ENCODE data around the gene ABCA13. TPM values are rescaled to one million over a fixed set of nuclear protein-coding genes. Genes with fewer than 3 reads are reported as not detected.

ABCA13 gene
- total RNA-seq, 1 donor from 2014 or later, result 0.44 TPM

- Mint-ChIP-seq H3K9me3 (ENCODE audit: unreplicated experiment) (no peaks in the 10 kb centered on the region), H3K27me3 (ENCODE audit: unreplicated experiment) (no peaks in the 10 kb centered on the region), H3K36me3 (ENCODE audit: low read depth, unreplicated experiment) (no peaks in the 10 kb centered on the region), H3K4me3 (ENCODE audit: unreplicated experiment) (no peak overlapping the region), H3K27ac (ENCODE audit: unreplicated experiment) (no peak overlapping the region), H3K4me1 (ENCODE audit: unreplicated experiment) (no peaks in the 10 kb centered on the region)
- TF ChIP-seq CTCF (IDR thresholded peaks at IDR 0.05; ENCODE audit: unreplicated experiment), result no peak
- no peak for DNase-seq (ENCODE audit: low spot score)
These were observed 121.7 kb downstream of the ABCA13 start for GRCh38 chr7:48292949-48293348.

GRCh38 chr7:48295296-48295971 is 124.2 kb downstream of the ABCA13 start:
- Mint-ChIP-seq H3K36me3 (ENCODE audit: low read depth, unreplicated experiment) (no peaks in the 10 kb centered on the region), H3K27ac (ENCODE audit: unreplicated experiment) (no peak overlapping the region), H3K4me1 (ENCODE audit: unreplicated experiment) (no peaks in the 10 kb centered on the region), H3K9me3 (ENCODE audit: unreplicated experiment) (no peaks in the 10 kb centered on the region), H3K27me3 (ENCODE audit: unreplicated experiment) (no peaks in the 10 kb centered on the region), H3K4me3 (ENCODE audit: unreplicated experiment) (no peak overlapping the region)
- no peak for TF ChIP-seq CTCF (IDR thresholded peaks at IDR 0.05; ENCODE audit: unreplicated experiment)
- no peak for DNase-seq (ENCODE audit: low spot score)

GRCh38 chr7:48296966-48297365 is 125.7 kb downstream of the ABCA13 start:
- no peaks in the 10 kb centered on the region for H3K9me3 Mint-ChIP-seq (ENCODE audit: unreplicated experiment)

DNA sequence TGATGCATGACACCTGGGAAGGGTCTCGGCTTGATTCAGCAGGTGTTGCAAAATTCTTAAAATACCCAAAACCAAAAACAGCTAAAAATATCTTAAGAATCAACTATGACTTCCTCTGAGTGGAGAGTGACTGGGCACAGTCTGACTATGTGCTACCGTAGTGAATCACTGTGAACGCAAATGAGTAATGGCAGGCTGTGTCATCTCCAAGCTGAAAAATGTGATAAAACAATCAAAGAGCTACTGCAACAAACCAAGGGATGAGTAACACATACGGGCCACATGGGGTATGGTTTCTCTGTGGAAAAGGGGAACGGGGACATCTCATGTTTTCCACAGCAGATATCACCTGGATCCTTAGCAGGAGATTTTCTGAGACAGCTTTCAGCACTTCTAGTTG is 127.5 kb downstream of the ABCA13 start:
- DNase-seq (ENCODE audit: low spot score), result no peak
- H3K27me3 Mint-ChIP-seq (ENCODE audit: unreplicated experiment), result no peaks in the 10 kb centered on the region
- no peak overlapping the region for H3K4me3 Mint-ChIP-seq (ENCODE audit: unreplicated experiment)
- H3K9me3 Mint-ChIP-seq (ENCODE audit: unreplicated experiment), result no peaks in the 10 kb centered on the region
- H3K36me3 Mint-ChIP-seq (ENCODE audit: low read depth, unreplicated experiment), result no peaks in the 10 kb centered on the region
- no peak for TF ChIP-seq CTCF (IDR thresholded peaks at IDR 0.05; ENCODE audit: unreplicated experiment)
- H3K27ac Mint-ChIP-seq (ENCODE audit: unreplicated experiment), result no peak overlapping the region
- no peaks in the 10 kb centered on the region for H3K4me1 Mint-ChIP-seq (ENCODE audit: unreplicated experiment)

More at GRCh38 chr7:48296966-48297365, 125.7 kb downstream of the ABCA13 start:
- H3K36me3 Mint-ChIP-seq (ENCODE audit: low read depth, unreplicated experiment), result no peaks in the 10 kb centered on the region
- no peak for DNase-seq (ENCODE audit: low spot score)
- no peaks in the 10 kb centered on the region for H3K27me3 Mint-ChIP-seq (ENCODE audit: unreplicated experiment)
- H3K4me3 Mint-ChIP-seq (ENCODE audit: unreplicated experiment), result no peak overlapping the region
- H3K27ac Mint-ChIP-seq (ENCODE audit: unreplicated experiment), result no peak overlapping the region
- TF ChIP-seq CTCF (IDR thresholded peaks at IDR 0.05; ENCODE audit: unreplicated experiment), result no peak
- no peaks in the 10 kb centered on the region for H3K4me1 Mint-ChIP-seq (ENCODE audit: unreplicated experiment)

GRCh38 chr7:48299580-48300169 is 128.4 kb downstream of the ABCA13 start:
- no peak overlapping the region for H3K27ac Mint-ChIP-seq (ENCODE audit: unreplicated experiment)
- peak; percentile 72 for DNase-seq (ENCODE audit: low spot score)
- H3K9me3 Mint-ChIP-seq (ENCODE audit: unreplicated experiment), result no peaks in the 10 kb centered on the region
- no peak overlapping the region for H3K4me3 Mint-ChIP-seq (ENCODE audit: unreplicated experiment)
- no peaks in the 10 kb centered on the region for H3K36me3 Mint-ChIP-seq (ENCODE audit: low read depth, unreplicated experiment)
- H3K27me3 Mint-ChIP-seq (ENCODE audit: unreplicated experiment), result no peaks in the 10 kb centered on the region
- no peaks in the 10 kb centered on the region for H3K4me1 Mint-ChIP-seq (ENCODE audit: unreplicated experiment)
- peak; percentile 44 for TF ChIP-seq CTCF (IDR thresholded peaks at IDR 0.05; ENCODE audit: unreplicated experiment)

Measured in endothelial cell (in vitro differentiated cells).